Stimulated activated CD8-positive, alpha-beta memory T cell treated with anti-CD3 and anti-CD28 coated beads, Interleukin-12 subunit alpha, Interleukin-12 subunit beta, amount 100 ng/mL, for 24 hours (primary cell): ENCODE data around the gene CTPS2.

Experiments
- DNase-seq: peaks from one replicate; pipeline ENCODE4 v3.0.0-alpha.2; 2020; ENCODE audit errors: extremely low read depth

The CTPS2 gene

GRCh38 chrX:16558489-16558888 is 154.0 kb downstream of the CTPS2 start:
- DNase-seq: no peak

DNA sequence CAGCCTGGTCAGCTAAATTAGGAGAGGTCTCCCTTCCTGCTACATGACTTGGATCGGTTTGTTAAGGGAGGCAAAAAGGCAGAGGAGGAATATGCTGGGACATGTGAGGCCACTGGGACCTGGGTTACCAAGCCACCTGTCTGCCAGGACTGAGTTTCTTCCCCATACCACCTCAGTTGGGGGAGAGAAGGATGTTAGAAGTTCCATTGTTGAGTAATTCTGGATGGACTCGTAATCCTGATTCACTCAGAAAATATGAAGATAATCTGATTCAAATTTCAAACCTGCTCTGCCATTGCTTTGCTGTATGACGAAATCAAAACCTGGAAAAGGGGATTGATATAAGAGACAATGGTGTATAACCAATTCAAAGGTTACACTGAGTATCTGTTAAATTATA is 159.9 kb downstream of the CTPS2 start:
- DNase-seq: no peak

GRCh38 chrX:16547644-16548043 is 164.8 kb downstream of the CTPS2 start:
- DNase-seq: no peak

- DNase-seq: no peak
Measured at GRCh38 chrX:16544969-16545368, 167.5 kb downstream of the CTPS2 start.
